ENCODE measurements around the gene EYA4.

DNA sequence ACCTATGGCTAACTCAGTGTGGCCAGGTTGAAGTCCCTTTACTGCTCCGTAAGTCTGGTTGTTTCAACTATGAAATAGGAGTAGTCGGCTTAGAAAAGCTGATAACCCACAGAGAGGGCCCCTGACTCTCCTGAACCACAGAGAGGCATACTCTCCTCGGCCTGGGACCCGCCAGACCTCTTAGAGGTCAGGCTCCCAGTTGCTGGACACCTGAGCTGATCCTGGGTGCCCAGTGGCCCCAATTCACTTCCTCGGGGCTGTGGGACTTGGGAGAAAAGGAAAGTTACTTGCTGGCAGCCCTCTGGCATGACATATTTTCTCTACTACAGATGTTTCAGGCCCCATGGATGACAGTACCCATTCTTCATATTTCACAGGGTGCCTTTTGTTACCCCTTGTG is 34.2 kb upstream of the EYA4 start:
- TF ChIP-seq CTCF (IDR thresholded peaks at IDR 0.05) (no peak), POLR2A (IDR thresholded peaks at IDR 0.05) (no peak)
